IPS-15b (cell line): ENCODE data around the gene LRRC4C.

Experiments
- H3K27me3 ChIP-seq: one replicate; pipeline ENCODE4 v1.6.1; 2013; ENCODE audit warnings: low read length; ENCODE audit not compliant: control insufficient read depth, insufficient read depth
- H3K36me3 ChIP-seq: one replicate; pipeline ENCODE4 v1.6.1; 2013; ENCODE audit warnings: low read length; ENCODE audit not compliant: control insufficient read depth, insufficient read depth
- H3K4me1 ChIP-seq: one replicate; pipeline ENCODE4 v1.6.1; 2013; ENCODE audit warnings: mild to moderate bottlenecking, low read length; ENCODE audit not compliant: control insufficient read depth, insufficient read depth
- H3K4me3 ChIP-seq: one replicate; pipeline ENCODE4 v1.5.1; 2013; ENCODE audit warnings: low read depth, low read length
- H3K9ac ChIP-seq: one replicate; pipeline ENCODE4 v1.6.1; 2013; ENCODE audit warnings: low read depth, mild to moderate bottlenecking, low read length
- H3K9me3 ChIP-seq: one replicate; pipeline ENCODE4 v1.6.1; 2013; ENCODE audit warnings: mild to moderate bottlenecking, low read length; ENCODE audit not compliant: control insufficient read depth, insufficient read depth

Gene LRRC4C

DNA sequence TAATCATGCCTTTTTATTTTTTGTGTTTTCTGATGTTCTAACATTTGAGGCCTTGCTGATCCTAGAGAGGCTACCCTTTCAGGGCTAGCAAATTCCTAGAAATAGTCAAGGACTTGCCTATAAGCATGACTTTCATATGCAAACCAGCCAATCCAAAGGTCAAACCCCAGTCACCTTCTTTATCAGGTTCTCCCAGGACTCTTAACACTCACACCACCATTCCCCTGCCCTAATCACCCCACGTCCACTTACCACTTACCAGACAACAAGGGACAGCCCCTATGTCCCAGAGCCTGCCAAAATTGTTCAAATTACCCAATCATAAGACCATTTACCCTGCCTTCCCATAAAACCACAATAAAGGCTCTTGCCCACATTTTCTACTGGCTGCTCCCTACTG is 1339.8 kb downstream of the LRRC4C start:
- Histone ChIP-seq H3K9me3 (no peaks in the 10 kb centered on the region), H3K9ac (no peak overlapping the region), H3K36me3 (no peaks in the 10 kb centered on the region), H3K4me1 (peaks cover 4% of the 10 kb centered on the region), H3K27me3 (no peaks in the 10 kb centered on the region), H3K4me3 (no peak overlapping the region)

GRCh38 chr11:40118780-40119179 is 1340.7 kb downstream of the LRRC4C start:
- Histone ChIP-seq H3K9me3 (no peaks in the 10 kb centered on the region), H3K9ac (no peak overlapping the region), H3K36me3 (no peaks in the 10 kb centered on the region), H3K4me1 (peaks cover 4% of the 10 kb centered on the region), H3K27me3 (no peaks in the 10 kb centered on the region), H3K4me3 (no peak overlapping the region)

DNA sequence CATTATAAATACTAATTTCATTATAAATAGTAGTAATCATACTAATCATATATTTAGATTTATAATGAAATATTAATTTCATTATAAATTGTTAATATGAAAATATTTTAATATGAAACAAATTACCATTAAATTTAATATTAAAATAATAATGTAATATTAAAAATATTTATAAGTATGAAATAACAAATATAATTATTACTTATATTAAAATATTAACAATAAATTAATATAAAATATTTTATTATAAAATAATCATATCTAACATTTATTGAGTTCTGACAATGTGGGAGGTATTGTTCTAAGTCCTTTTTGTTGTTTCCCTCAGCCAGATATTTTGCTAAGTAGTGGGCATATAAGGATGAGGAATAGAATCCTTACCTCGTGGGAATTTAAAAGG is 1341.4 kb downstream of the LRRC4C start:
- Histone ChIP-seq H3K4me3 (no peak overlapping the region), H3K9me3 (no peaks in the 10 kb centered on the region), H3K27me3 (no peaks in the 10 kb centered on the region), H3K9ac (no peak overlapping the region), H3K4me1 (peaks cover 4% of the 10 kb centered on the region), H3K36me3 (no peaks in the 10 kb centered on the region)

- H3K9ac ChIP-seq: no peak overlapping the region
- no peaks in the 10 kb centered on the region for H3K27me3 ChIP-seq
- no peaks in the 10 kb centered on the region for H3K9me3 ChIP-seq
- no peaks in the 10 kb centered on the region for H3K4me1 ChIP-seq
- H3K36me3 ChIP-seq: no peaks in the 10 kb centered on the region
- H3K4me3 ChIP-seq: no peak overlapping the region
These were observed 1354.4 kb downstream of the LRRC4C start for GRCh38 chr11:40104941-40105550.

GRCh38 chr11:40100781-40101180 is 1358.7 kb downstream of the LRRC4C start:
- H3K27me3 ChIP-seq: no peaks in the 10 kb centered on the region
- H3K9ac ChIP-seq: no peak overlapping the region
- no peaks in the 10 kb centered on the region for H3K9me3 ChIP-seq
- no peaks in the 10 kb centered on the region for H3K36me3 ChIP-seq
- H3K4me3 ChIP-seq: no peak overlapping the region
- no peaks in the 10 kb centered on the region for H3K4me1 ChIP-seq

DNA sequence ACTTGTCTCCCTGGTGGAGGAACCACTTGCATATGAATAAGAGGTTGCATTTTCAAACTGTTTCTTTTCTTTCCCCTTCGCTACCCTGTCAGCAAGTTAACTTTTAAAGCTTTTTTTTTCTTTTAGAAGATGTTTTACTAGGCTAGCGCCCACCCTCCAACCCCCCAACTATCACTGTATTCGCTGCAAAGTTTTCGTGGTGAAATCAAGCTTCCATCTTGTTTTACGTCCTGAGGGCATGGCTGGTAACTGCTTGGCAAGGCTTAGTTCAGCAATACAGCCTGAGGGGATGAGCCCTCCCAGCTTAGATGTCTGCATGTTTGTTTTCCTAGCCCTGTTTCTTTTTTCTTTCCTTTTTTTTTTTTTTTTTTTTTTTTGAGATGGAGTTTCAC is 1359.3 kb downstream of the LRRC4C start:
- Histone ChIP-seq H3K4me3 (peak overlapping the region; percentile 23), H3K36me3 (no peaks in the 10 kb centered on the region), H3K9me3 (no peaks in the 10 kb centered on the region), H3K27me3 (no peaks in the 10 kb centered on the region), H3K4me1 (no peaks in the 10 kb centered on the region), H3K9ac (no peak overlapping the region)

GRCh38 chr11:40099426-40100161 is 1359.9 kb downstream of the LRRC4C start:
- no peaks in the 10 kb centered on the region for H3K36me3 ChIP-seq
- H3K4me3 ChIP-seq: peak overlapping the region; percentile 23
- no peak overlapping the region for H3K9ac ChIP-seq
- no peaks in the 10 kb centered on the region for H3K4me1 ChIP-seq
- no peaks in the 10 kb centered on the region for H3K9me3 ChIP-seq
- H3K27me3 ChIP-seq: no peaks in the 10 kb centered on the region

GRCh38 chr11:40095446-40095845 is 1364.0 kb downstream of the LRRC4C start:
- no peak overlapping the region for H3K9ac ChIP-seq
- no peaks in the 10 kb centered on the region for H3K27me3 ChIP-seq
- no peaks in the 10 kb centered on the region for H3K9me3 ChIP-seq
- no peaks in the 10 kb centered on the region for H3K4me1 ChIP-seq
- H3K36me3 ChIP-seq: no peaks in the 10 kb centered on the region
- H3K4me3 ChIP-seq: no peak overlapping the region

DNA sequence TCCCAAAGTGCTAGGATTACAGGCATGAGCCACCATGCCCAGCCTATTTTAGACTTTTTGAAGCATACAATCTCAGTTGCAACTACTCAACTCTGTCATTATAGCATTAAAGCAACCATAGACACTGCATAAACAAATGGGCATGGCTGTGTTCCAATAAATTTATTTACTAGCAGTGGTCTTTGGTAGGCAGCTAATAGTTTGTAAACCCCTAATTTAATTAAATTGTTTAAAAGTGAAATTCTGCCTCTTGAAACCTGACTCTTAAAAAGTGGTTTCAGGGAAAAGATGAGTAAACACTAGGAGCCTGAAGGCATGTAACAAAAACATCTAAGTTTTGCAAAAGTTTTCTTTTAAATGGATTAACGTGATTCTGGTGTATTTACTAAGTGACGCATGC is 1364.5 kb downstream of the LRRC4C start:
- H3K27me3 ChIP-seq: no peaks in the 10 kb centered on the region
- no peak overlapping the region for H3K4me3 ChIP-seq
- H3K9me3 ChIP-seq: no peaks in the 10 kb centered on the region
- no peak overlapping the region for H3K9ac ChIP-seq
- H3K4me1 ChIP-seq: no peaks in the 10 kb centered on the region
- H3K36me3 ChIP-seq: no peaks in the 10 kb centered on the region

GRCh38 chr11:40080434-40080833 is 1379.0 kb downstream of the LRRC4C start:
- Histone ChIP-seq H3K4me3 (no peak overlapping the region), H3K36me3 (no peaks in the 10 kb centered on the region)

More at GRCh38 chr11:40080434-40080833, 1379.0 kb downstream of the LRRC4C start:
- no peaks in the 10 kb centered on the region for H3K4me1 ChIP-seq
- no peak overlapping the region for H3K9ac ChIP-seq
- H3K27me3 ChIP-seq: no peaks in the 10 kb centered on the region
- H3K9me3 ChIP-seq: no peaks in the 10 kb centered on the region
